ENCODE data around the gene WDR81.
"Not testable (repeated sequence)": the region's sequence is repeated elsewhere in the genome, so short reads cannot be mapped to it uniquely, and the experiment has no call there.

Gene WDR81

DNA sequence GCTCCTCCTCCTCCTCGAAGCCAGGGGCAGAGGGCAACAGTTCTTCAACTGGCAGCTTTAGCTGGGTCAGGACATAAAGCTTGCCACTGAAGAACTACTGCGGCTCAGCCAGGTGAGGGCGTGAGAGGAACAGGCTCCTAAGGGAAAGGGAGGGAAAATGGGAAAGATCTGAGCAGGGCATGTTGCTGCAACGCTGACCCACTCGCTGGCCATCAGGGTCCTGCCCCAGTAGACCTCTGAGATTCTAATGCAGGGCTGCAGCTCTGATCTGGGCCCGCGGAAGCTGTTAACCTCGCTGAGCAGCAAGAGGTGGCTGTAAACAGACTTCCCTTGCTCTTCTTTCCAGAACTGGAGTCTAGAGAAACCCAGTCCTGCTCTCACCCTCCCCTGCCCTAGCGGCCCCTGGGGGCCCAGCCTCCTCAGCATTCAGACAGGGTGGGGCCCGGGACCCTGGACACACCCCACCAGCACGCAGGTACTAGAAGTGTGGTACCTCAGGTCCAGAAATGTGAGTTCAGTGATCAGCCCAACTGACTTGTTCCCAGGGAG is 10.6 kb upstream of the WDR81 start:
- FAIRE-seq, result no peak

- FAIRE-seq, result no peak
These were observed 10.0 kb upstream of the WDR81 start for GRCh38 chr17:1714427-1714979.

DNA sequence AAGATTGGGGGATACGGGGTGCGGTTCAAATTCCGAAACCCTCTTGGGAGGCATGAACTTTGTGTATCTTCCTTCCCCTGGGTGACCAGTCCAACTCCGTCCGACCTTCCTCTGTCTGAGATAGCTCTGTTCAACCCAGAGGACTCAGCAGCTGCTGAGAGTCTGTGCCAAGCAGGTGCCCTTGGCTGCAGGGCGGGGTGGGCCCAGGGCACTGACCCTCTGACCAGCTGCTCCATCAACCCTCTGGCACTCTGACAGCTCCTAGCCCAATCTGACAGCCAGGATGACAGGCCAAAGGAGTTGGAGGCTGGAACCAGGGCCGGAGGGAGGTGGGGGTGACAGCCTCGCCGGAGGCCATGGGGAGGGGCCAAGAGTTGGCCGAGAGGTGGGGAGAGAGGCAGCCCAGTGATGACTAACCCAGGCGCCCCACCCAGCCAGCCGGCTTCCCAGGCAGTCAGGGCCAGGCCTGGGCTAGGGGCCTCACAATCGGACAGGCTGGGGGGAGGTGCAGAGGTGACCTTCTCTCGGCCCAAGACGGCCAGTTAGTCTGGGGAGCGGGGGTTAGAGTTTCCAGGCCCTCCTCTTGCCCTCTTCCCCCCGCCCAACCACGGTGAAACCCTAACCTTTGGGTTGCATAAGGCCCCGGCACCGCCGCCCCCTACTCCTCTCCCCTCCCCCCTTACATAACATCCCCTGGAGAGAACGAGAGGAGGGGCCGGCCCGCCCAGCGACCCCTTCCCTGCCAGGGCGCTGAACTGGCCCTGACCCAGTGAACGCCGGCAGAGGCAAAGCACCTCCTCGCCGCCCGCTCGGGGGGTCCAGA is 9.3 kb upstream of the WDR81 start:
- FAIRE-seq, result no peak

- FAIRE-seq, result no peak
These were observed 8.8 kb upstream of the WDR81 start for GRCh38 chr17:1715803-1716075.

DNA sequence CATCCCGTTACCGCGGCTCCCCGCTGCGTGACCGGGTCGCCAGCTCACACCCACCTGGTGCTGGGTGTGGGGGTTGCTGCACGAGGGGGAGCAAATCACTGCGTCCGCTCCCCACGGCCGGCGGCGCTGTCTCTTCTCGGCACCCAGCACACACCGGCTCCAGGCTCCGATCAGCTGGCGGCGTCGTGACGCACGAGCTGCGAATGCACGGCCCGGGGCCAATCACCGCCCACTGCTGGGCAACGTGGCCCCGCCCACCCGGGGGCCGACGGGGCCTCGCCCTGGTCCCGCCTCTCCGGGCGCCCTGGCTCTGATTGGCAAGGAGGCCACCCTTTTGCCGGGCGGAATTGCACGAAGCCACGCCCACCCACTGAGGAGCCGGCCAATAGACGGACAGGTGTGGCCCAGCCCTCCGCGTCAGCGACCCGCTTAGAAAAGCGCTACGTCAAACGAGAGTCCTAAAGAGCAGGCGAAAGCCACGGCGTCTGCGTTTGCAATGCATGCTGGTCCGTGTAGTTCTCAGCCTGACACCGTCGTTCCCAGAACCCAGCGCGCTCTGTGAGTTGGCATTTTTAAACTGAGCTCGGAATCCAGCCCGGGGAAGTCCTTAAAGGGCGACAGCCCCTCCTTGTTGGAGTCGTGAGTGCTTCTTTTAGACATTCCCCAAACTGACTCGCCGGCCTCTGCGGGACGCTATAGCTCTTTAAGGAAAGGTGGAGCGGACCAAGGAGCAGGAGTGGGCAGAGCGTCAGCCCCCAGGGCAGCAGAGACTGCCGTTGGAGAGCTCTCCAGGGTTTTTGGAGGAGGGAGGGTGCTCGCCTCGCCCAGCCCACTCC is 8.2 kb upstream of the WDR81 start:
- FAIRE-seq, result peak; percentile 98

DNA sequence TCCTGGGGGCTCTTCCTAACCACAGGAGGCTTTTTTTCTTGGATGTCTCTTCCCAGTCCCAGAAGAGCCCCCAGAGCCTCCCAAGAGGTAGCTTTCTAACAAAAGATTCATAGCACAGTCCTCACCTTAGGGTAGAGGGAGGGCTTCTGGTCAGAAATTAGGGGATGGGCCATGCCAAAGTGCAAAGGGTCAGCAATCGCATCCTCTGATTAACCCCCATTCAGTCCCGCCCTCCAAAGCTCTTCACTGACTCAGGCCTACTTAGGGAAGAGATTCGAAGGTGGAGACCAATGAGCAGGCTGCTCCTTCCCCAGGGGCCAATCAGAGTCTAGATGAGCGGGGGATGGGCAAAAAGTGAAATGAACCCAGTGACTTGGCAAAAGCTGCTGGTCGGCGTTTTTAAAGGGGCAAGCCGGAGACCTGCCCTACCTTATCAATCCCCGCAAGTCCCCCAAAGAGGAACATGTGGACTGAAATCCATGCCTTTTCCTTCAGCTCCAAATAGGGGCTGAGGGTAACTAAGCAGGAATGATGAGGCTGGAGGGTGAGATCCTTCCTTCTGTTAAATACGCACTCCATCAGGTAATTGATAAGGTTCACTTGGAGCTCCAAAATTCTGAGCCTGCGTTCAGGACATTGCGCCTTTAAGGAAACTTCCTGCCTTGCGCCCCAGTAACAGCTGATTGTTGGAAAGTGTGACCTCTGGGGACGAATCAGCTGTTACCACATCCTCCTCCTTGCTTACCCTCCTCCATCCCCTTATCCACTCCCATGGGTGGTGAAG is 7.4 kb upstream of the WDR81 start:
- peak; percentile 91 for FAIRE-seq

GRCh38 chr17:1718362-1719165 is 5.9 kb upstream of the WDR81 start:
- FAIRE-seq, result no peak

DNA sequence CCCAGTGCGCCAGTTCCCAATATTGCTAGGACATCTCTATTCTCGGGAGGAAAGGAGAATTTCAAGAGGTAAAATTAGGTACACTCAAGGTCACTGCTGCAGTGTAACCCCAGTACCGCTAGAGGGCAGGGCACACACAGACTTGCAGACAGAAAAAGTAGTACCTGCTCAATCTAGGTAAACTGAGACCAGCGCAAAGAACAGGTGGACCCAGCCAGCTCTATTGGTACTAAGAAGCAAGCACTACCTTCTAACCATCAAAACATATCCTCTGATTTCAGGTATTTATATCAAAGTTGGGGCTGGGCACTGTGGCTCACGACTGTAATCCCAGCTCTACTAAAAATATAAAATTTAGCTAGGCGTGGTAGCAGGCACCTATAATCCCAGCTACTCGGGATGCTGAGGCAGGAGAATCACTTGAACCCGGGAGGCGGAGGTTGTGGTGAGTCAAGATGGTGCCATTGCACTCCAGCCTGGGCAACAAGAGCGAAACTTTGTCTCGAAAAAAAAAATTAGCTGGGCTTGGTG is 3.6 kb upstream of the WDR81 start:
- FAIRE-seq, result no peak

- FAIRE-seq, result not testable (repeated sequence)
These were observed 2.5 kb upstream of the WDR81 start for GRCh38 chr17:1722022-1722421.

GRCh38 chr17:1724869-1725641 is 551 bp downstream of the WDR81 start:
- FAIRE-seq, result no peak

GRCh38 chr17:1725642-1726511 is 1.4 kb downstream of the WDR81 start:
- no peak for FAIRE-seq

DNA sequence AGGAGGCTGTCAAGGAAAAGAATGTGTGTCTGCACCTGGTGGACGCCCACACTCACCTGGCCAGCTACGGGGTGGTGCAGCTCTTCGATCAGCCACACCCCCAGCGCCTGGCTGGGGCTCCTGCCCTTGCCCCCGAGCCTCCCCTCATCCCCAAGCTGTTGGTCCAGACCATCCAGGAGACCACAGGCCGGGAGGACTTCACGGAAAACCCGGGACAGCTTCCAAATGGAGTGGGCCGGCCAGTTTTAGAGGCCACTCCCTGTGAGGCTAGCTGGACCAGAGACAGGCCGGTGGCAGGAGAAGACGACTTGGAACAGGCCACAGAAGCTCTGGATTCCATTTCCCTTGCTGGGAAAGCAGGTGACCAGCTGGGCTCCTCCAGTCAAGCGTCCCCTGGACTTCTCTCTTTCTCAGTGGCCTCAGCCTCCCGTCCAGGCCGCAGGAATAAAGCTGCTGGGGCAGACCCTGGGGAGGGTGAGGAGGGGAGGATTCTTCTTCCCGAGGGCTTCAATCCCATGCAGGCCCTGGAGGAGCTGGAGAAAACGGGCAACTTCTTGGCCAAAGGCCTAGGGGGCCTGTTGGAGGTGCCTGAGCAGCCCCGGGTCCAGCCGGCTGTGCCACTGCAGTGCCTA is 2.2 kb downstream of the WDR81 start:
- no peak for FAIRE-seq

DNA sequence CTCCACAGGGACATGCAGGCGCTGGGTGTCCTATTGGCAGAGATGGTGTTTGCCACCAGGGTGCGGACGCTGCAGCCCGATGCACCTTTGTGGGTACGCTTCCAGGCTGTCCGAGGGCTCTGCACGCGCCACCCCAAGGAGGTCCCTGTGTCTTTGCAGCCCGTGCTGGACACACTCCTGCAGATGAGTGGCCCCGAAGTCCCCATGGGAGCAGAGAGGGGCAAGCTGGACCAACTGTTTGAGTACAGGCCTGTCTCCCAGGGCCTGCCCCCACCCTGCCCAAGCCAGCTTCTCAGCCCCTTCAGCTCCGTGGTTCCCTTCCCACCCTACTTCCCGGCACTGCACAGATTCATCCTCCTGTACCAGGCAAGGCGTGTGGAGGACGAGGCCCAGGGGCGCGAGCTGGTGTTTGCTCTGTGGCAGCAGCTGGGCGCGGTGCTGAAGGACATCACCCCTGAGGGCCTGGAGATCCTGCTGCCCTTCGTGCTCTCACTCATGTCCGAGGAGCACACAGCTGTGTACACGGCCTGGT is 2.8 kb downstream of the WDR81 start:
- FAIRE-seq, result no peak

- FAIRE-seq, result no peak
These were observed 3.5 kb downstream of the WDR81 start for GRCh38 chr17:1727876-1728630.

- FAIRE-seq, result no peak
These were observed 5.4 kb downstream of the WDR81 start for GRCh38 chr17:1729966-1730325.

DNA sequence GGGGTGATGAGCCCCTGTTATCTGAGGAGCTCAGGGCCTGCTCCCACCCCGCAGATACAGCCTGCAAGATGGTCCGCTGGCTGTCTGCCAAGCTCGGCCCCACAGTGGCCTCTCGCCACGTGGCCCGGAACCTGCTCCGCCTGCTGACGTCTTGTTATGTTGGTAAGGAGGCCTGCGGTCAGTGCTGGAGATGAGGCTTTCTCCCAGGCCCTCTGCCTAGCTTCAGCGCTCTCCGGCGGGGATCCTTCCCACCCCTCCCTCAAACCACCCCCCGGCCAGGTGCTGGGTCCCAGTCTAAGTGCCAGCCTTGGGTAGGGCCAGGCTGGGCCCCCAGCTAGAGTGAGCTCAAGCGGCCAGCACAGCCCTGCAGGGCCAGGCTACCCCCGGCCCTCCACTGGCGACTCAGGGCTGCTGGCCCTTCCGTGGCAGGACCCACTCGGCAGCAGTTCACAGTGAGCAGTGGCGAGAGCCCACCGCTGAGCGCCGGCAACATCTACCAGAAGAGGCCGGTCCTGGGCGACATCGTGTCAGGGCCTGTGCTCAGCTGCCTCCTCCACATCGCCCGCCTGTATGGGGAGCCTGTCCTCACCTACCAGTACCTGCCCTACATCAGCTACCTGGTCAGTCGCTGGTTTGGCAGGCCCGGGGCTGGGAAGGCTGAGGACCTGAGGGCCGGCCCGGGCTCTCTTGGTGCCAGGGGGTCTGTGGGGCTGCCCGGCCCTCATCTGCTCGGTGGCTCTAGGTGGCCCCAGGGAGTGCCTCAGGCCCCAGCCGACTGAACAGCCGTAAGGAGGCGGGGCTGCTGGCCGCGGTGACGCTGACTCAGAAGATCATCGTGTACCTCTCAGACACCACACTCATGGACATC is 6.1 kb downstream of the WDR81 start:
- FAIRE-seq, result no peak

GRCh38 chr17:1731194-1731506 is 6.6 kb downstream of the WDR81 start:
- FAIRE-seq, result no peak
